ENCODE data around the gene HUS1.
"Not testable (repeated sequence)": the region's sequence is repeated elsewhere in the genome, so short reads cannot be mapped to it uniquely, and the experiment has no call there.

The HUS1 gene

DNA sequence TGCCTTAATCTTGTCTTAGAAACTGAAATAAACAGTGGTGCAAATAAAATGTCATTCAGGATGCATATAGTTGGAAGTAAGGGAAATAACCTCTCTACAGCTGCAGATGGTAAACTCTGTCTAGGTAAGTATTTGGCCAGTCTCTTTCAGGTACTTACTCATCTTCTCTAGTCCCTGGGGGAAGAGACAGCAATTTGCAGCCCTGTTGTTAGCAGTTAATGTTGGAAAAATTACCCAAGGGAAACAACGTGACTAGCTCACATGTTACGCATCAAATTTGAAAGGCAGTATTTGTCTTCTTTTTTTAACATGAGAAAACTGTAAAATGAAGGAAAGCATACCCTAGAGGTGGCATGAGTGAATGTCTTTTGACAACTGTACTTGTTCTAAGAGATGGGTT lies 3.2 kb upstream of the HUS1 start:
- WGBS = 68% methylated on average over 2 of the region's 2 CpGs
- Histone ChIP-seq H2BK120ac (ENCODE audit: low read depth, low read length) (no peak overlapping the region), H3K27ac (ENCODE audit: low read length, poor library complexity, severe bottlenecking) (no peak overlapping the region)

DNA sequence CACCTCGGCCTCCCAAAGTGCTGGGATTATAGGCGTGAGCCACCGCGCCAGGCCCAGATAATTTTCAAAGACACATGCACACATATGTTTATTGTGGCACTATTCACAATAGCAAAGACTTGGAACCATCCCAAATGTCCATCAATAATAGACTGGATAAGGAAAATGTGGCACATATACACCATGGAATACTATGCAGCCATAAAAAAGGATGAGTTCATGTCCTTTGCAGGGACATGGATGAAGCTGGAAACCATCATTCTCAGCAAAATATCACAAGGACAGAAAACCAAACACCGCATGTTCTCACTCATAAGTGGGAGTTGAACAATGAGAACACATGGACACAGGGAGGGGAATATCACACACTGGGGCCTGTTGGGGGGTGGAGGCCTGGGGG lies 1.2 kb upstream of the HUS1 start:
- not testable (repeated sequence) for H3K9me3 ChIP-seq (ENCODE audit: control insufficient read depth, low read length); H3K27me3 ChIP-seq (ENCODE audit: control insufficient read depth in 1 of 2, insufficient read depth in 1 of 2, low read length in 2 of 2); H3K4me1 ChIP-seq (ENCODE audit: control insufficient read depth, insufficient read depth, low read depth, low read length); DNase-seq; H2BK5ac ChIP-seq (ENCODE audit: low read depth, low read length, poor library complexity, severe bottlenecking); H2BK15ac ChIP-seq (ENCODE audit: low read depth, poor library complexity, severe bottlenecking); H3K4ac ChIP-seq (ENCODE audit: low read depth in 1 of 2, low read length in 2 of 2); H2BK12ac ChIP-seq (ENCODE audit: low read length in 2 of 2); H2AK5ac ChIP-seq (ENCODE audit: low read length, severe bottlenecking); H3K23ac ChIP-seq (ENCODE audit: low read length in 2 of 2); H3K27ac ChIP-seq (ENCODE audit: low read length, poor library complexity, severe bottlenecking); H2BK120ac ChIP-seq (ENCODE audit: low read depth, low read length); H3K18ac ChIP-seq (ENCODE audit: low read depth in 1 of 2, low read length in 2 of 2); H3K9ac ChIP-seq (ENCODE audit: low read length); H2AFZ ChIP-seq (ENCODE audit: low read depth, low read length); H4K91ac ChIP-seq (ENCODE audit: low read length); H3K4me2 ChIP-seq (ENCODE audit: low read length, poor library complexity, severe bottlenecking); H4K8ac ChIP-seq (ENCODE audit: low read length); H3K14ac ChIP-seq (ENCODE audit: low read length in 2 of 2); H3K4me3 ChIP-seq (ENCODE audit: insufficient read depth in 1 of 2, low read depth in 1 of 2, low read length in 2 of 2)
- H3K36me3 ChIP-seq (ENCODE audit: control insufficient read depth in 1 of 2, insufficient read depth in 2 of 2, low read depth in 1 of 2, low read length in 2 of 2) = peaks cover 7 to 25% of the 10 kb centered on the region in 2 experiments
- H3K79me1 ChIP-seq (replicated peaks; ENCODE audit: low read length, poor library complexity, severe bottlenecking) = peaks cover 10% of the 10 kb centered on the region
- 100% methylated on average over 1 of the region's 5 CpGs for WGBS

More for the DNA sequence above, 3.2 kb upstream of the HUS1 start:
- Histone ChIP-seq H3K14ac (ENCODE audit: low read length in 2 of 2) (no peak overlapping the region), H2AFZ (ENCODE audit: low read depth, low read length) (no peak overlapping the region), H3K4me3 (ENCODE audit: insufficient read depth in 1 of 2, low read depth in 1 of 2, low read length in 2 of 2) (no peak overlapping the region), H2BK12ac (ENCODE audit: low read length in 2 of 2) (no peak overlapping the region), H2AK5ac (ENCODE audit: low read length, severe bottlenecking) (no peak overlapping the region), H4K91ac (ENCODE audit: low read length) (no peak overlapping the region), H3K4me1 (ENCODE audit: control insufficient read depth, insufficient read depth, low read depth, low read length) (peaks cover 2% of the 10 kb centered on the region), H3K18ac (ENCODE audit: low read depth in 1 of 2, low read length in 2 of 2) (no peak overlapping the region), H2BK5ac (ENCODE audit: low read depth, low read length, poor library complexity, severe bottlenecking) (no peak overlapping the region), H3K4ac (ENCODE audit: low read depth in 1 of 2, low read length in 2 of 2) (no peak overlapping the region), H3K9ac (ENCODE audit: low read length) (no peak overlapping the region), H2BK15ac (ENCODE audit: low read depth, poor library complexity, severe bottlenecking) (no peak overlapping the region), H3K4me2 (ENCODE audit: low read length, poor library complexity, severe bottlenecking) (no peak overlapping the region), H3K27me3 (ENCODE audit: control insufficient read depth in 1 of 2, insufficient read depth in 1 of 2, low read length in 2 of 2) (no peaks in the 10 kb centered on the region), H3K23ac (ENCODE audit: low read length in 2 of 2) (no peak overlapping the region), H3K9me3 (ENCODE audit: control insufficient read depth, low read length) (no peaks in the 10 kb centered on the region), H4K8ac (ENCODE audit: low read length) (no peak overlapping the region), H3K79me1 (replicated peaks; ENCODE audit: low read length, poor library complexity, severe bottlenecking) (peaks cover 2% of the 10 kb centered on the region), H3K36me3 (ENCODE audit: control insufficient read depth in 1 of 2, insufficient read depth in 2 of 2, low read depth in 1 of 2, low read length in 2 of 2) (peaks cover under 1 to 6% of the 10 kb centered on the region in 2 experiments)
- no peak for DNase-seq

DNA sequence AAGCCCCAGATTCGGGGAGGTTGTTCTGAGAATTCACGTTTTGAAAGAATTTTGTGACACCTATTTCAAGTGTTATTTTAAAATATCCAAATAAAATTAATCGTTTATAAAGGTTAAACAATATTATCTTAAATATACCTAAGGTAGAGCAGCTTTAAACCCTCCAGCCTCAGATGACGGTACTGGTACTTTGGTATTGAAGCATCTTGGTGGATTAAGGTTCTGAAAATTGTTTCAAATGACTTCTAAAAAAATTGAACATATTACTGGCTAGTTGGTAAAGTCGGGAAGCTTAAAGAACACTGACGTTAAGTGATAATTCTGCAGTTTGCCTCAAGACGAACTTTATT lies 392 bp upstream of the HUS1 start:
- peak; percentile 33 for DNase-seq
- no peak overlapping the region for H2BK5ac ChIP-seq (ENCODE audit: low read depth, low read length, poor library complexity, severe bottlenecking)
- H3K14ac ChIP-seq (ENCODE audit: low read length in 2 of 2) = no peak overlapping the region
- H2AK5ac ChIP-seq (ENCODE audit: low read length, severe bottlenecking) = no peak overlapping the region
- H3K27me3 ChIP-seq (ENCODE audit: control insufficient read depth in 1 of 2, insufficient read depth in 1 of 2, low read length in 2 of 2) = no peaks in the 10 kb centered on the region
- H2BK12ac ChIP-seq (ENCODE audit: low read length in 2 of 2) = no peak overlapping the region
- H3K4me2 ChIP-seq (ENCODE audit: low read length, poor library complexity, severe bottlenecking) = peak overlapping the region; percentile 84
- H2BK120ac ChIP-seq (ENCODE audit: low read depth, low read length) = no peak overlapping the region
- peak overlapping the region; percentile 95 for H3K9ac ChIP-seq (ENCODE audit: low read length)
- H3K23ac ChIP-seq (ENCODE audit: low read length in 2 of 2) = no peak overlapping the region
- H2BK15ac ChIP-seq (ENCODE audit: low read depth, poor library complexity, severe bottlenecking) = no peak overlapping the region
- peaks cover 2% of the 10 kb centered on the region for H3K4me1 ChIP-seq (ENCODE audit: control insufficient read depth, insufficient read depth, low read depth, low read length)
- no peaks in the 10 kb centered on the region for H3K9me3 ChIP-seq (ENCODE audit: control insufficient read depth, low read length)
- H3K36me3 ChIP-seq (ENCODE audit: control insufficient read depth in 1 of 2, insufficient read depth in 2 of 2, low read depth in 1 of 2, low read length in 2 of 2) = peaks cover 13 to 32% of the 10 kb centered on the region in 2 experiments
- H3K18ac ChIP-seq (ENCODE audit: low read depth in 1 of 2, low read length in 2 of 2) = no peak overlapping the region
- H4K8ac ChIP-seq (ENCODE audit: low read length) = peak overlapping the region; percentile 38
- no peak overlapping the region for H3K27ac ChIP-seq (ENCODE audit: low read length, poor library complexity, severe bottlenecking)
- H3K79me1 ChIP-seq (replicated peaks; ENCODE audit: low read length, poor library complexity, severe bottlenecking) = peaks cover 12% of the 10 kb centered on the region
- H3K4me3 ChIP-seq (ENCODE audit: insufficient read depth in 1 of 2, low read depth in 1 of 2, low read length in 2 of 2) = peak overlapping the region; percentile 76 to 96
- H2AFZ ChIP-seq (ENCODE audit: low read depth, low read length) = peak overlapping the region; percentile 88
- H4K91ac ChIP-seq (ENCODE audit: low read length) = no peak overlapping the region
- H3K4ac ChIP-seq (ENCODE audit: low read depth in 1 of 2, low read length in 2 of 2) = no peak overlapping the region
- WGBS = 71% methylated on average over 1 of the region's 7 CpGs

DNA sequence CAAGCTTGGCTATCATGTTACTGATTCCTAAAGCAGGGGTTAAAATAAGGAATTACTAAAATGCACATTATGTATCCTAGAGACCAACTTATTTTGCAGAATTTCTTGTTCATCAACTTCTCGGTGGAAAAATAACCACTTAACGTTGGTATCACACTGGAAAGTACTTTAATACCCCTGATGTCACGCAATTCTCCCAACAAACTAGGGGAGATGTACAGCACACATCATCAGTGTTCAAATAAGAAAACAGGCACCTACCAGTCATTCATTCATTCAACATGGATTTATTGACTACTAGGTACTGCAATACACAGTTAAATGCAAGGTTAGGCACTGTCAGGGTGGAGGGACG lies 648 bp downstream of the HUS1 start:
- peaks cover 18% of the 10 kb centered on the region for H3K79me1 ChIP-seq (replicated peaks; ENCODE audit: low read length, poor library complexity, severe bottlenecking)
- H2AFZ ChIP-seq (ENCODE audit: low read depth, low read length) = no peak overlapping the region
- H3K14ac ChIP-seq (ENCODE audit: low read length in 2 of 2) = no peak overlapping the region
- peak overlapping the region; percentile 18 for H3K27ac ChIP-seq (ENCODE audit: low read length, poor library complexity, severe bottlenecking)
- H3K4ac ChIP-seq (ENCODE audit: low read depth in 1 of 2, low read length in 2 of 2) = peak overlapping the region in 1 of 2 experiments; percentile 24
- peak overlapping the region; percentile 6 for H2BK15ac ChIP-seq (ENCODE audit: low read depth, poor library complexity, severe bottlenecking)
- peak overlapping the region; percentile 84 for H3K4me2 ChIP-seq (ENCODE audit: low read length, poor library complexity, severe bottlenecking)
- H3K23ac ChIP-seq (ENCODE audit: low read length in 2 of 2) = no peak overlapping the region
- peak overlapping the region; percentile 95 for H3K9ac ChIP-seq (ENCODE audit: low read length)
- H3K18ac ChIP-seq (ENCODE audit: low read depth in 1 of 2, low read length in 2 of 2) = peak overlapping the region in 1 of 2 experiments; percentile 25
- 31% methylated on average over 3 of the region's 4 CpGs for WGBS
- DNase-seq = no peak
- H4K8ac ChIP-seq (ENCODE audit: low read length) = peak overlapping the region; percentile 53
- peaks cover 22 to 43% of the 10 kb centered on the region in 2 experiments for H3K36me3 ChIP-seq (ENCODE audit: control insufficient read depth in 1 of 2, insufficient read depth in 2 of 2, low read depth in 1 of 2, low read length in 2 of 2)
- peak overlapping the region; percentile 76 to 96 for H3K4me3 ChIP-seq (ENCODE audit: insufficient read depth in 1 of 2, low read depth in 1 of 2, low read length in 2 of 2)
- no peak overlapping the region for H4K91ac ChIP-seq (ENCODE audit: low read length)
- H3K9me3 ChIP-seq (ENCODE audit: control insufficient read depth, low read length) = no peaks in the 10 kb centered on the region
- no peak overlapping the region for H2BK12ac ChIP-seq (ENCODE audit: low read length in 2 of 2)
- H2BK120ac ChIP-seq (ENCODE audit: low read depth, low read length) = no peak overlapping the region
- peaks cover 2% of the 10 kb centered on the region for H3K4me1 ChIP-seq (ENCODE audit: control insufficient read depth, insufficient read depth, low read depth, low read length)
- H2BK5ac ChIP-seq (ENCODE audit: low read depth, low read length, poor library complexity, severe bottlenecking) = no peak overlapping the region
- H3K27me3 ChIP-seq (ENCODE audit: control insufficient read depth in 1 of 2, insufficient read depth in 1 of 2, low read length in 2 of 2) = no peaks in the 10 kb centered on the region
- H2AK5ac ChIP-seq (ENCODE audit: low read length, severe bottlenecking) = no peak overlapping the region

Data from mesenchymal stem cell (in vitro differentiated cells and primary cell).